H1 (cell line): ENCODE data around the gene RASA4B. TPM values are rescaled to one million over a fixed set of nuclear protein-coding genes. Genes with fewer than 3 reads are reported as not detected.

Source experiments
- CTCF ChIA-PET: fragments of 300-600 bp; sonication (Branson Sonifier 250); formaldehyde crosslinking; loops from one replicate; lab custom pipeline; 2021; ENCODE audit not compliant: partially characterized antibody; lab: Charles Lee
- POLR2A ChIA-PET: fragments of 300-600 bp; sonication (Branson Sonifier 250); formaldehyde crosslinking; loops from one replicate; lab custom pipeline; 2021; ENCODE audit warnings: inconsistent platforms; ENCODE audit not compliant: partially characterized antibody; lab: Charles Lee
- DNase-seq, 2 experiments: peaks; one replicate each; pipeline versions ENCODE4 v3.0.0 to v3.0.0-alpha.2; 2010 to 2022; ENCODE audit warnings: low spot score in 2 of 2, low read depth in 1 of 2, mixed read lengths in 1 of 2
- FAIRE-seq: peaks from 2 replicates; lab custom pipeline; 2011; peaks lifted over from hg19 to GRCh38; lab: Jason Lieb, UNC
- H2AFZ ChIP-seq: 2 replicates; pipeline ENCODE4 v1.8.1; 2012; ENCODE audit warnings: low read length, inconsistent platforms
- H2AK5ac ChIP-seq: 2 replicates; pipeline ENCODE4 v1.6.1; 2013; ENCODE audit warnings: low read depth, low read length
- H2BK120ac ChIP-seq: replicated peaks from 2 replicates; pipeline ENCODE3; 2013; ENCODE audit warnings: low read depth, low read length, inconsistent platforms
- H2BK12ac ChIP-seq: 2 replicates; pipeline ENCODE4 v1.6.1; 2013; ENCODE audit warnings: low read depth, low read length
- H2BK15ac ChIP-seq: 2 replicates; pipeline ENCODE4 v1.6.1; 2013; ENCODE audit warnings: low read length
- H2BK20ac ChIP-seq: 2 replicates; pipeline ENCODE4 v1.6.1; 2013; ENCODE audit warnings: low read length
- H2BK5ac ChIP-seq: 2 replicates; pipeline ENCODE4 v1.6.1; 2013; ENCODE audit warnings: low read depth, low read length
- H3K14ac ChIP-seq: 2 replicates; pipeline ENCODE4 v1.6.1; 2013; ENCODE audit warnings: inconsistent platforms; ENCODE audit not compliant: insufficient read length
- H3K18ac ChIP-seq: 2 replicates; pipeline ENCODE4 v1.6.1; 2013; ENCODE audit warnings: low read length; ENCODE audit errors: extremely low read depth
- H3K23ac ChIP-seq: 2 replicates; pipeline ENCODE4 v1.6.1; 2013; ENCODE audit warnings: inconsistent platforms; ENCODE audit not compliant: insufficient read length
- H3K23me2 ChIP-seq: 2 replicates; pipeline ENCODE4 v1.6.1; 2013; ENCODE audit warnings: low read depth, low read length
- H3K27ac ChIP-seq: 2 replicates; pipeline ENCODE4 v1.6.1; 2011; ENCODE audit warnings: low read depth, low read length, inconsistent platforms
- H3K27me3 ChIP-seq, 4 experiments: replicated peaks in 1 of 4; 1 replicate in 1 of 4; 2 replicates in 3 of 4; pipeline versions ENCODE4 v1.6.1 to v1.8.1; 2011 to 2013; ENCODE audit warnings: low read length in 3 of 4, mild to moderate bottlenecking in 3 of 4, inconsistent platforms in 2 of 4, mixed read lengths in 2 of 4, moderate library complexity in 1 of 4; ENCODE audit not compliant: control insufficient read depth in 3 of 4, insufficient read depth in 3 of 4; ENCODE audit errors: extremely low read depth in 1 of 4
- H3K36me3 ChIP-seq, 4 experiments: 2 replicates each; pipeline versions ENCODE4 v1.6.1 to v1.8.1; 2011 to 2013; ENCODE audit warnings: mild to moderate bottlenecking in 4 of 4, low read length in 3 of 4, moderate library complexity in 2 of 4, control low read depth in 1 of 4, inconsistent platforms in 1 of 4; ENCODE audit not compliant: insufficient read depth in 4 of 4, control insufficient read depth in 2 of 4
- H3K4ac ChIP-seq: replicated peaks from 2 replicates; pipeline ENCODE3; 2013; ENCODE audit warnings: low read length, low read depth, mixed read lengths, inconsistent platforms; ENCODE audit not compliant: insufficient read length
- H3K4me1 ChIP-seq, 4 experiments: replicated peaks in 1 of 4; 1 replicate in 1 of 4; 2 replicates in 3 of 4; pipeline versions ENCODE4 v1.6.1 to v1.8.1; 2011 to 2013; ENCODE audit warnings: low read length in 3 of 4, inconsistent platforms in 2 of 4, mixed read lengths in 1 of 4; ENCODE audit not compliant: insufficient read depth in 4 of 4, control insufficient read depth in 3 of 4
- H3K4me2 ChIP-seq, 2 experiments: 2 replicates each; pipeline versions ENCODE4 v1.6.1 to v1.8.1; 2011 to 2013; ENCODE audit warnings: low read depth in 2 of 2, low read length in 2 of 2, control low read depth in 1 of 2, inconsistent platforms in 1 of 2, mild to moderate bottlenecking in 1 of 2; ENCODE audit not compliant: insufficient read depth in 1 of 2
- H3K4me3 ChIP-seq, 4 experiments: fragments of 200-600, 300-600 bp in 1 of 4; sonication (generic), shearing (Covaris generic), sonication (Bioruptor Twin) in 1 of 4; 2 replicates each; pipeline versions ENCODE4 v1.5.1 to v1.8.1; 2011 to 2016; ENCODE audit warnings: low read length in 4 of 4, low read depth in 3 of 4, control low read depth in 2 of 4, inconsistent platforms in 2 of 4, mild to moderate bottlenecking in 2 of 4, mixed read lengths in 1 of 4, moderate library complexity in 1 of 4; ENCODE audit not compliant: insufficient read depth in 2 of 4; ENCODE audit errors: extremely low read depth in 1 of 4
- H3K56ac ChIP-seq: replicated peaks from 2 replicates; pipeline ENCODE3; 2013; ENCODE audit warnings: low read depth, mild to moderate bottlenecking, mixed read lengths, low read length, inconsistent platforms; ENCODE audit not compliant: insufficient read length
- H3K79me1 ChIP-seq: 2 replicates; pipeline ENCODE4 v1.6.1; 2013; ENCODE audit warnings: low read depth, low read length, control low read depth
- H3K79me2 ChIP-seq, 2 experiments: 2 replicates each; pipeline versions ENCODE4 v1.6.1 to v1.8.1; 2012 to 2013; ENCODE audit warnings: low read length in 2 of 2, mild to moderate bottlenecking in 2 of 2, inconsistent platforms in 1 of 2; ENCODE audit not compliant: insufficient read depth in 2 of 2, control insufficient read depth in 1 of 2
- H3K9ac ChIP-seq, 4 experiments: replicated peaks in 1 of 4; 1 replicate in 1 of 4; 2 replicates in 3 of 4; pipeline versions ENCODE4 v1.6.1 to v1.8.1; 2011 to 2013; ENCODE audit warnings: low read depth in 3 of 4, low read length in 3 of 4, control low read depth in 2 of 4, mild to moderate bottlenecking in 2 of 4, moderate library complexity in 2 of 4, inconsistent platforms in 1 of 4; ENCODE audit errors: extremely low read depth in 1 of 4
- H3K9me3 ChIP-seq, 2 experiments: 2 replicates each; pipeline versions ENCODE4 v1.6.1 to v1.8.1; 2012 to 2013; ENCODE audit warnings: mild to moderate bottlenecking in 2 of 2, moderate library complexity in 2 of 2, control low read depth in 1 of 2, inconsistent platforms in 1 of 2, low read depth in 1 of 2, low read length in 1 of 2, mixed read lengths in 1 of 2; ENCODE audit not compliant: insufficient read depth in 2 of 2
- H4K20me1 ChIP-seq, 2 experiments: replicated peaks in 1 of 2; 2 replicates each; pipeline versions ENCODE3 to v1.8.1; 2011 to 2013; ENCODE audit warnings: inconsistent platforms in 2 of 2, low read length in 2 of 2, mild to moderate bottlenecking in 1 of 2; ENCODE audit not compliant: insufficient read depth in 2 of 2, control insufficient read depth in 1 of 2
- H4K5ac ChIP-seq: 2 replicates; pipeline ENCODE4 v1.6.1; 2013; ENCODE audit warnings: low read length, low read depth, mixed read lengths, inconsistent platforms; ENCODE audit not compliant: insufficient read length
- H4K8ac ChIP-seq: 2 replicates; pipeline ENCODE4 v1.8.0; 2013; ENCODE audit warnings: mild to moderate bottlenecking, moderate library complexity, low read length, inconsistent platforms; ENCODE audit not compliant: insufficient read depth; ENCODE audit errors: extremely low read depth
- H4K91ac ChIP-seq: replicated peaks from 2 replicates; pipeline ENCODE3; 2013; ENCODE audit warnings: low read length, mixed read lengths, inconsistent platforms; ENCODE audit not compliant: insufficient read length
- ATF2 ChIP-seq: IDR thresholded peaks from 2 replicates; pipeline ENCODE4 v1.6.1; 2012; ENCODE audit warnings: low read length, inconsistent platforms
- CREB1 ChIP-seq: IDR thresholded peaks from 2 replicates; pipeline ENCODE4 v1.6.1; 2012; ENCODE audit warnings: inconsistent platforms
- HDAC6 ChIP-seq: IDR thresholded peaks from one replicate; pipeline ENCODE4 v1.7.1; 2012; ENCODE audit warnings: low read depth, mild to moderate bottlenecking, inconsistent platforms, low read length, moderate library complexity
- JUND ChIP-seq: IDR thresholded peaks from 2 replicates; pipeline ENCODE4 v1.6.1; 2011; ENCODE audit warnings: mild to moderate bottlenecking, improper control_type of control experiment, low read length
- NANOG ChIP-seq: IDR thresholded peaks from 2 replicates; pipeline ENCODE4 v1.6.1; 2011; ENCODE audit warnings: low read length, low read depth, mild to moderate bottlenecking, inconsistent platforms; ENCODE audit not compliant: insufficient read depth, poor library complexity, severe bottlenecking
- NRF1 ChIP-seq: IDR thresholded peaks from 2 replicates; pipeline ENCODE4 v1.6.1; 2011; ENCODE audit warnings: mild to moderate bottlenecking, low read depth, low read length, improper control_type of control experiment
- POLR2AphosphoS5 ChIP-seq: IDR thresholded peaks from 2 replicates; pipeline ENCODE4 v1.6.1; 2011; ENCODE audit warnings: low read depth, low read length
- WGBS, 2 experiments: shearing (Covaris generic) in 1 of 2; methylation state at CpG; one replicate each; pipeline versions ENCODE4 v1.1.6 to v1.1.7; 2013 to 2015; ENCODE audit warnings: low lambda C conversion rate in 2 of 2, mixed read lengths in 2 of 2, inconsistent platforms in 1 of 2, low coverage in 1 of 2, missing lambda C conversion rate in 1 of 2; ENCODE audit not compliant: insufficient replicate concordance in 2 of 2, insufficient coverage in 1 of 2, insufficient read length in 1 of 2; ENCODE audit errors: extremely low coverage in 1 of 2, missing lambda C conversion rate in 1 of 2; 5-methylcytosine and 5-hydroxymethylcytosine counted together
- polyA plus RNA-seq, 7 experiments: library from polyadenylated mRNA; depleted of rRNA in 3 of 7; stranded (reverse) in 5 of 7; unstranded in 2 of 7; fragments of >200 nt in 5 of 7; fragments of 200-250 nt in 2 of 7; gene quantifications; 1 replicate in 5 of 7; 2 replicates in 1 of 7; 4 replicates in 1 of 7; pipeline versions ENCODE4 v1.2.1 to v1.2.3, GENCODE V29; 2011 to 2013; ENCODE audit warnings: missing spikeins in 2 of 7, mixed read lengths in 2 of 7
- total RNA-seq: library from RNA; stranded (reverse); fragmentation: NEBNext Ultra II Directional; extraction: Animal tissue kit (Norgen Biotek cat#: 25700); gene quantifications from 2 replicates; pipeline ENCODE4 v1.2.1, GENCODE V29; 2021

Gene RASA4B
- total and polyA plus RNA-seq, 2 of the 8 experiments (the other 6 are each of a cell fraction or from before 2014, with no cell fraction given), result 3.4 to 6.7 TPM

GRCh38 chr7:102445674-102446071 is 71.9 kb downstream of the RASA4B start:
- Histone ChIP-seq H2BK12ac (no peak overlapping the region), H3K23ac (no peak overlapping the region), H3K27me3 (no peaks in the 10 kb centered on the region), H3K9me3 (no peaks in the 10 kb centered on the region), H2BK20ac (no peak overlapping the region), H3K23me2 (no peaks in the 10 kb centered on the region), H2BK15ac (no peak overlapping the region), H3K14ac (no peak overlapping the region), H2AK5ac (no peak overlapping the region), H2BK5ac (no peak overlapping the region), H3K4me3 (no peak overlapping the region), H4K20me1 (peaks cover 0 to 3% of the 10 kb centered on the region in 2 experiments), H3K36me3 (peaks cover 2 to 17% (median 6%) of the 10 kb centered on the region in 4 experiments; a peak in 5 of 8 replicates), H3K27ac (no peak overlapping the region), H4K8ac (no peak overlapping the region), H3K79me1 (no peaks in the 10 kb centered on the region), H3K9ac (no peak overlapping the region), H3K18ac (no peak overlapping the region), H3K4ac (no peak overlapping the region), H2AFZ (no peak overlapping the region), H2BK120ac (no peak overlapping the region), H3K4me1 (peaks cover 0 to 9% (median 0%) of the 10 kb centered on the region in 4 experiments; a peak in 2 of 7 replicates), H3K79me2 (no peaks in the 10 kb centered on the region), H3K4me2 (no peak overlapping the region), H4K5ac (no peak overlapping the region), H4K91ac (no peak overlapping the region), H3K56ac (no peak overlapping the region)
- CTCF ChIA-PET, result interaction anchor here (1.0 to 1.7 kb wide), 2 partner anchors 11 to 33 kb away, joined by 4 read pairs; no protein-coding TSS in a partner anchor
- no peak for DNase-seq
- POLR2A ChIA-PET, result interaction anchor here (2.9 kb wide), 1 partner anchor 10 kb away, joined by 16 read pairs; no protein-coding TSS in a partner anchor
- WGBS, 2 experiments, result 68% methylated on average over 2 of the region's 2 CpGs; no CpG with 5 or more reads in 1 of the 2 experiments
- FAIRE-seq, result no peak
- no peak for TF ChIP-seq NANOG
- TF ChIP-seq JUND, result no peak
- no peak for TF ChIP-seq POLR2AphosphoS5
- TF ChIP-seq ATF2, result no peak
- no peak for TF ChIP-seq HDAC6
- TF ChIP-seq CREB1, result no peak
- TF ChIP-seq NRF1, result no peak
